ENCODE data around the gene CDCA4.

Gene CDCA4

GRCh38 chr14:104968541-104969401 is 52.1 kb downstream of the CDCA4 start:
- peak overlapping the region; percentile 74 for H2BK120ac ChIP-seq (ENCODE audit: low read depth, low read length)
- H3K27me3 ChIP-seq (ENCODE audit: control insufficient read depth in 1 of 2, insufficient read depth in 1 of 2, low read length in 2 of 2): no peaks in the 10 kb centered on the region
- no peak overlapping the region for H2BK5ac ChIP-seq (ENCODE audit: low read depth, low read length, poor library complexity, severe bottlenecking)
- peak overlapping the region; percentile 33 to 64 for H2BK12ac ChIP-seq (ENCODE audit: low read length in 2 of 2)
- peaks cover 80% of the 10 kb centered on the region for H3K4me1 ChIP-seq (ENCODE audit: control insufficient read depth, insufficient read depth, low read depth, low read length)
- H3K4me3 ChIP-seq (ENCODE audit: insufficient read depth in 1 of 2, low read depth in 1 of 2, low read length in 2 of 2): peak overlapping the region; percentile 27 to 98
- H3K18ac ChIP-seq (ENCODE audit: low read depth in 1 of 2, low read length in 2 of 2): peak overlapping the region; percentile 59 to 98
- WGBS: 59% methylated on average over 21 of the region's 21 CpGs
- peak overlapping the region; percentile 91 for H3K9ac ChIP-seq (ENCODE audit: low read length)
- H3K27ac ChIP-seq (ENCODE audit: low read length, poor library complexity, severe bottlenecking): peak overlapping the region; percentile 63
- H4K8ac ChIP-seq (ENCODE audit: low read length): peak overlapping the region; percentile 82
- H3K9me3 ChIP-seq (ENCODE audit: control insufficient read depth, low read length): no peaks in the 10 kb centered on the region
- H2AK5ac ChIP-seq (ENCODE audit: low read length, severe bottlenecking): peak overlapping the region; percentile 84
- H3K4me2 ChIP-seq (ENCODE audit: low read length, poor library complexity, severe bottlenecking): peak overlapping the region; percentile 82
- H3K79me1 ChIP-seq (replicated peaks; ENCODE audit: low read length, poor library complexity, severe bottlenecking): peaks cover 24% of the 10 kb centered on the region
- no peak overlapping the region for H3K23ac ChIP-seq (ENCODE audit: low read length in 2 of 2)
- peaks cover 17 to 24% of the 10 kb centered on the region in 2 experiments for H3K36me3 ChIP-seq (ENCODE audit: control insufficient read depth in 1 of 2, insufficient read depth in 2 of 2, low read depth in 1 of 2, low read length in 2 of 2)
- no peak overlapping the region for H2AFZ ChIP-seq (ENCODE audit: low read depth, low read length)
- peak overlapping the region; percentile 81 for H4K91ac ChIP-seq (ENCODE audit: low read length)
- peak overlapping the region in 1 of 2 experiments; percentile 98 for H3K14ac ChIP-seq (ENCODE audit: low read length in 2 of 2)
- DNase-seq: peak; percentile 65
- H3K4ac ChIP-seq (ENCODE audit: low read depth in 1 of 2, low read length in 2 of 2): peak overlapping the region; percentile 74 to 77
- peak overlapping the region; percentile 82 for H2BK15ac ChIP-seq (ENCODE audit: low read depth, poor library complexity, severe bottlenecking)

DNA sequence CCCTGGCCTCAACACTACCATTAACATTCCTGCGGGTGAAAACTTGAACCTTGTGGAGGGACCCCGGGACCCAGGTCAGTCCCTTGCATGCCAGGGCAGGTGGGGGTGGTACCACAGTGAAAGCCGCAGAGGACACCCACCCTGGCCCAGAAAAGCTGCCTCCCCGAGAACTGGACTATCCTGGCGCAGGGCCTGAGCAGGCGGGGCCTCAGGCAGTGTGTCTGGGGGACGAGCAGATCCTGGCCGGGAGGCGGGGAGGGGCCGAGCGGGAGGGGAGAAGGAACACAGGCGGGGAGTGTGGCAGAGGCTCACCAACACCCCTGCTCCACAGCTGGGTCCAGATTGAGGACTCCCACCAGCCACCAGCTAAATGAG is 52.7 kb downstream of the CDCA4 start:
- Histone ChIP-seq H2BK12ac (ENCODE audit: low read length in 2 of 2) (peak overlapping the region; percentile 15 to 34), H3K36me3 (ENCODE audit: control insufficient read depth in 1 of 2, insufficient read depth in 2 of 2, low read depth in 1 of 2, low read length in 2 of 2) (peaks cover 17 to 26% of the 10 kb centered on the region in 2 experiments), H4K8ac (ENCODE audit: low read length) (peak overlapping the region; percentile 82), H3K4ac (ENCODE audit: low read depth in 1 of 2, low read length in 2 of 2) (peak overlapping the region in 1 of 2 experiments; percentile 71), H3K14ac (ENCODE audit: low read length in 2 of 2) (no peak overlapping the region), H3K4me1 (ENCODE audit: control insufficient read depth, insufficient read depth, low read depth, low read length) (peaks cover 74% of the 10 kb centered on the region), H3K18ac (ENCODE audit: low read depth in 1 of 2, low read length in 2 of 2) (peak overlapping the region; percentile 59 to 98), H3K23ac (ENCODE audit: low read length in 2 of 2) (no peak overlapping the region), H4K91ac (ENCODE audit: low read length) (no peak overlapping the region), H2BK120ac (ENCODE audit: low read depth, low read length) (peak overlapping the region; percentile 74), H3K4me3 (ENCODE audit: insufficient read depth in 1 of 2, low read depth in 1 of 2, low read length in 2 of 2) (peak overlapping the region; percentile 27 to 98), H3K27ac (ENCODE audit: low read length, poor library complexity, severe bottlenecking) (peak overlapping the region; percentile 63), H3K9me3 (ENCODE audit: control insufficient read depth, low read length) (no peaks in the 10 kb centered on the region), H2BK5ac (ENCODE audit: low read depth, low read length, poor library complexity, severe bottlenecking) (no peak overlapping the region), H3K27me3 (ENCODE audit: control insufficient read depth in 1 of 2, insufficient read depth in 1 of 2, low read length in 2 of 2) (no peaks in the 10 kb centered on the region), H2BK15ac (ENCODE audit: low read depth, poor library complexity, severe bottlenecking) (no peak overlapping the region), H3K79me1 (replicated peaks; ENCODE audit: low read length, poor library complexity, severe bottlenecking) (peaks cover 24% of the 10 kb centered on the region), H3K4me2 (ENCODE audit: low read length, poor library complexity, severe bottlenecking) (peak overlapping the region; percentile 82), H2AFZ (ENCODE audit: low read depth, low read length) (no peak overlapping the region), H3K9ac (ENCODE audit: low read length) (peak overlapping the region; percentile 91), H2AK5ac (ENCODE audit: low read length, severe bottlenecking) (peak overlapping the region; percentile 84)
- DNase-seq: peak; percentile 70
- 0% methylated on average over 5 of the region's 12 CpGs for WGBS

- Histone ChIP-seq H3K4me1 (ENCODE audit: control insufficient read depth, insufficient read depth, low read depth, low read length) (peaks cover 68% of the 10 kb centered on the region), H4K91ac (ENCODE audit: low read length) (peak overlapping the region; percentile 77), H3K79me1 (replicated peaks; ENCODE audit: low read length, poor library complexity, severe bottlenecking) (peaks cover 23% of the 10 kb centered on the region), H3K27me3 (ENCODE audit: control insufficient read depth in 1 of 2, insufficient read depth in 1 of 2, low read length in 2 of 2) (no peaks in the 10 kb centered on the region), H3K9ac (ENCODE audit: low read length) (peak overlapping the region; percentile 91), H2BK120ac (ENCODE audit: low read depth, low read length) (peak overlapping the region; percentile 13), H4K8ac (ENCODE audit: low read length) (peak overlapping the region; percentile 87), H3K4ac (ENCODE audit: low read depth in 1 of 2, low read length in 2 of 2) (peak overlapping the region; percentile 46 to 73), H3K14ac (ENCODE audit: low read length in 2 of 2) (peak overlapping the region in 1 of 2 experiments; percentile 97), H3K23ac (ENCODE audit: low read length in 2 of 2) (no peak overlapping the region), H3K18ac (ENCODE audit: low read depth in 1 of 2, low read length in 2 of 2) (peak overlapping the region; percentile 59 to 98), H2BK5ac (ENCODE audit: low read depth, low read length, poor library complexity, severe bottlenecking) (no peak overlapping the region), H2AFZ (ENCODE audit: low read depth, low read length) (peak overlapping the region; percentile 69), H3K4me3 (ENCODE audit: insufficient read depth in 1 of 2, low read depth in 1 of 2, low read length in 2 of 2) (peak overlapping the region; percentile 30 to 98), H2AK5ac (ENCODE audit: low read length, severe bottlenecking) (peak overlapping the region; percentile 15), H2BK15ac (ENCODE audit: low read depth, poor library complexity, severe bottlenecking) (peak overlapping the region; percentile 23), H3K9me3 (ENCODE audit: control insufficient read depth, low read length) (no peaks in the 10 kb centered on the region), H2BK12ac (ENCODE audit: low read length in 2 of 2) (peak overlapping the region; percentile 80 to 97), H3K27ac (ENCODE audit: low read length, poor library complexity, severe bottlenecking) (peak overlapping the region; percentile 63), H3K4me2 (ENCODE audit: low read length, poor library complexity, severe bottlenecking) (peak overlapping the region; percentile 82), H3K36me3 (ENCODE audit: control insufficient read depth in 1 of 2, insufficient read depth in 2 of 2, low read depth in 1 of 2, low read length in 2 of 2) (peaks cover 17 to 31% of the 10 kb centered on the region in 2 experiments)
- peak; percentile 55 for DNase-seq
- 4% methylated on average over 35 of the region's 36 CpGs for WGBS
Observed at GRCh38 chr14:104967386-104968152, 53.3 kb downstream of the CDCA4 start.

Data from mesenchymal stem cell (in vitro differentiated cells and primary cell).